ENCODE data around the gene BATF. TPM values are rescaled to one million over a fixed set of nuclear protein-coding genes. Genes with fewer than 3 reads are reported as not detected.

BATF gene
- total RNA-seq, 1 donor from 2014 or later = 4.9 TPM

GRCh38 chr14:75548544-75548943 is 26.3 kb downstream of the BATF start:
- no peak overlapping the region for H3K4me3 ChIP-seq
- DNase-seq = no peak
- H3K4me1 ChIP-seq = peaks cover 5% of the 10 kb centered on the region
- no peak overlapping the region for H3K27ac ChIP-seq
- no peaks in the 10 kb centered on the region for H3K27me3 ChIP-seq
- no peak for TF ChIP-seq CTCF (IDR thresholded peaks at IDR 0.05)
- H3K36me3 ChIP-seq = no peaks in the 10 kb centered on the region
- H3K9me3 ChIP-seq = no peaks in the 10 kb centered on the region
- no peak for ATAC-seq
- intact Hi-C loops (cut with DNase I) = no loop called here

DNA sequence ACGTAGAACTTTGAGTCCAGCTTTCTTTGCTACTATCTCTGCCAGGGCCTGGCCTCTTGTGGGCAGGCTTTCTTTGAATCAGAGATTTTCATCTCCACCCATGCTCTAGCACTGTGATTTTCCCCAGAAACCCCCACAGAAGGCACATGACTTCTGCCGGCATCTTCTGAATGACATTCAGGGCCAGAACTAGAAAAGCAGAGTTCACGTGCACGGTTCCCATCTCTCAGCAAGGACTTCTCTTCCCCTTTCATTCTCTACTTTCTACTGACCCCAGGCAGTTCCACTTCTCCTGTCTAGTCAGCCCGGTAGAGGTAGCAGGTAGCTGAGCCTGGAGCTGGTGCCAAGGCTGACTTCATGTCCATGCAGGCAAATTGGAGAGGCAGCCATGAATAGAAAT is 26.9 kb downstream of the BATF start:
- Histone ChIP-seq H3K4me3 (no peak overlapping the region), H3K9me3 (no peaks in the 10 kb centered on the region), H3K36me3 (no peaks in the 10 kb centered on the region), H3K4me1 (no peaks in the 10 kb centered on the region), H3K27me3 (no peaks in the 10 kb centered on the region), H3K27ac (no peak overlapping the region)
- intact Hi-C loops (cut with DNase I) = no loop called here
- DNase-seq = no peak
- peak; percentile 31 for ATAC-seq
- TF ChIP-seq CTCF (IDR thresholded peaks at IDR 0.05) = no peak

DNA sequence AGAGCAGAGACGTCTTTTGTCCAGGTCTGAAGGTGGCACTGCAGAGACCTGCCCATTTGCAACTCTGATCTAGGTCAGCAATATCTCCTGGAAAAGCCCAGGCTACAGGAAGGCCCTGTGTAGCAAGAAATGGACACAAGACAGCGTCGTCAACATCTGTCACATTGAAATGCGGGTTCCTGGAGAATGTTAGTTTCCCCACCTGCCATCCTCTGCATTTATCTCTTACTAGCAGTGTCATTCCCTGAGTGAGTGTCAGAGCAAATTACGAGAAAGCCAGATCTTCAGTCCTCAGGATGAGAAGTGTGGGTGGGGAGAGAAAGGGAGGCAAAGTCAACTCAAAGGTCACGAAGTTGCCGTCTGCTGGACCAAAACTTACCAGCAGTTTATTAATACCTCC is 28.8 kb downstream of the BATF start:
- ATAC-seq = no peak
- Histone ChIP-seq H3K36me3 (no peaks in the 10 kb centered on the region), H3K27me3 (no peaks in the 10 kb centered on the region), H3K4me3 (no peak overlapping the region), H3K27ac (no peak overlapping the region), H3K9me3 (no peaks in the 10 kb centered on the region), H3K4me1 (no peaks in the 10 kb centered on the region)
- TF ChIP-seq CTCF (IDR thresholded peaks at IDR 0.05) = no peak
- intact Hi-C loops (cut with DNase I) = no loop called here
- DNase-seq = no peak

- intact Hi-C loops (cut with DNase I) = no loop called here
- no peaks in the 10 kb centered on the region for H3K4me1 ChIP-seq
- H3K9me3 ChIP-seq = no peaks in the 10 kb centered on the region
- H3K36me3 ChIP-seq = no peaks in the 10 kb centered on the region
- ATAC-seq (no peak), DNase-seq (no peak)
- no peaks in the 10 kb centered on the region for H3K27me3 ChIP-seq
- no peak for TF ChIP-seq CTCF (IDR thresholded peaks at IDR 0.05)
- no peak overlapping the region for H3K27ac ChIP-seq
- no peak overlapping the region for H3K4me3 ChIP-seq
Observed at GRCh38 chr14:75553157-75553556, 30.9 kb downstream of the BATF start.

GRCh38 chr14:75553761-75554364 is 31.6 kb downstream of the BATF start:
- Histone ChIP-seq H3K27ac (no peak overlapping the region), H3K36me3 (no peaks in the 10 kb centered on the region), H3K9me3 (no peaks in the 10 kb centered on the region), H3K27me3 (no peaks in the 10 kb centered on the region), H3K4me1 (no peaks in the 10 kb centered on the region), H3K4me3 (no peak overlapping the region)
- intact Hi-C loops (cut with DNase I) = no loop called here
- TF ChIP-seq CTCF (IDR thresholded peaks at IDR 0.05) = no peak
- no peak for ATAC-seq
- no peak for DNase-seq

DNA sequence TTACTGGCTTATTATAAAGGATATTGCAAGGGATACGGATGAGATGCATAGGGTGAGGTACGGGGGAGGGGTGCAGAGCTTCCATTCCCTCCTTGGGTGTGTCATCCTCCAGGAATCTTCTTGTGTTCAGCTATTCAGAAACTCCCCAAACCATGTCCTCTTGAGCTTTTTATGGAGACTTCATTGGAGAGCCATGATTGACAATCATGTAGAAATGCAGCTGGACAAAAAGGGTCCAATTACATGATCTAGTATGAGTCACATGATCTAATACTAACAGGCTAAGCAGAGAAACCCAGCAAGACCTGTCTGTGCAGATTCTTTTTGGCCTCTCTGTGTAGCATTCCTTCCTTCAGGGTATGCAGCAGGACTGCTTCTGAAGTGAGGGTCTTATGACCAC is 32.2 kb downstream of the BATF start:
- H3K9me3 ChIP-seq = no peaks in the 10 kb centered on the region
- intact Hi-C loops (cut with DNase I) = no loop called here
- H3K27ac ChIP-seq = no peak overlapping the region
- H3K4me1 ChIP-seq = no peaks in the 10 kb centered on the region
- no peaks in the 10 kb centered on the region for H3K27me3 ChIP-seq
- DNase-seq (no peak), ATAC-seq (peak; percentile 51)
- TF ChIP-seq CTCF (IDR thresholded peaks at IDR 0.05) = no peak
- H3K4me3 ChIP-seq = no peak overlapping the region
- H3K36me3 ChIP-seq = no peaks in the 10 kb centered on the region

All from upper lobe of right lung (tissue), 1 donor.